ENCODE data around the gene ADGRV1.

GRCh38 chr5:90865180-90865579, 306.6 kb downstream of the ADGRV1 start:
- TF ChIP-seq HES2 (IDR thresholded peaks at IDR 0.05) (no peak), SREBF2 (IDR thresholded peaks at IDR 0.05) (no peak), E2F6 (IDR thresholded peaks at IDR 0.05; ENCODE audit: borderline replicate concordance, low read depth) (no peak), CTCF (IDR thresholded peaks at IDR 0.05) (no peak), NPAS2 (CRISPR knock-in tag; IDR thresholded peaks at IDR 0.05; ENCODE audit: borderline replicate concordance) (no peak), TP53 (CRISPR knock-in tag; IDR thresholded peaks at IDR 0.05) (no peak), PHF8 (IDR thresholded peaks at IDR 0.05; ENCODE audit: borderline replicate concordance, low read depth) (no peak)
